Measurements from ENCODE around the gene OTOP3.
"Not testable (repeated sequence)": the region's sequence is repeated elsewhere in the genome, so short reads cannot be mapped to it uniquely, and the experiment has no call there.

OTOP3 gene, protein sequence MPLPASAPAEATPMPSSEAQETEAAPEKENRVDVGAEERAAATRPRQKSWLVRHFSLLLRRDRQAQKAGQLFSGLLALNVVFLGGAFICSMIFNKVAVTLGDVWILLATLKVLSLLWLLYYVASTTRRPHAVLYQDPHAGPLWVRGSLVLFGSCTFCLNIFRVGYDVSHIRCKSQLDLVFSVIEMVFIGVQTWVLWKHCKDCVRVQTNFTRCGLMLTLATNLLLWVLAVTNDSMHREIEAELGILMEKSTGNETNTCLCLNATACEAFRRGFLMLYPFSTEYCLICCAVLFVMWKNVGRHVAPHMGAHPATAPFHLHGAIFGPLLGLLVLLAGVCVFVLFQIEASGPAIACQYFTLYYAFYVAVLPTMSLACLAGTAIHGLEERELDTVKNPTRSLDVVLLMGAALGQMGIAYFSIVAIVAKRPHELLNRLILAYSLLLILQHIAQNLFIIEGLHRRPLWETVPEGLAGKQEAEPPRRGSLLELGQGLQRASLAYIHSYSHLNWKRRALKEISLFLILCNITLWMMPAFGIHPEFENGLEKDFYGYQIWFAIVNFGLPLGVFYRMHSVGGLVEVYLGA

DNA sequence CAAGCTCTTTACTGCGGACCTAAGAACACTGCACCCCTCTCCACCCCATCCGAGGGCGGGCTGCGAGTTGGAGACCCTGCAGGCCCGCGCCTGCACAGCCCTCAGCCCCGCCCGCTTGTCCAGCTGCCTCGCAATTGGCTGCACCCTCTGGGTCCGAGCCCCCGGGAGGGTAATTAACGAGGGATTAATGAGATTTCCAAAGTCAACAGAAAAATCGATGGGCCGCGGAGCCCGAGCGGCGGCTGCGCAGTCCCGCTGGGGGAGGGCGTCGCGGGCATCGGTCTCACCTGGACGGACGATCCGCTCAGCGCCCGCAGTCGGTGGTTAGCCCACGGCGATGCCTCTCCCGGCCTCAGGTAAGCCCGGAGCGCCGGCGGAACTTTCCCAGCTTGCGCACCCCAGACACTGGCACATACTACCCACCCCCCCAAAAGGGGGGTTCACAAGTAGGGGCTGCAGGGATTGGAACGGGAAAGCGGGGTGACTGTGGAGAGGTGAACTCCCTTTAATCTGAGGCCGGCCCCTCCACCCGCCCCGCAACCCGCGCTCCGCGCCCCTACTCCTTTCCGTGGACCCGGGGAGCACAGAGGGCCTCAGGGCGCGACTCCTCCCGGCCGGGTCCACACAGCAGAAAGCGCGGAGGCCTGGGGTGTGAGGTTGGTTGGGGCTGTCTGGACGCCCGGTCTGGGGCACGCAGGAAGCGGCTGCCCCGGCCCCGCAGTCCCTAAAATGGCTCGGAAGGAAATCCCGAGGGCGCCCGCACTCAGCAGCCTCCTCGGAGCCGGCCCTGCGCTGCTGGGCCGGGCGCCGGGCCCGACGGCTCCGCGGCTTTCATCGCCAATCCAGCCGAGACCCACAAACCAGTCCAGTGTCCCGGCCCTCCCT is at the start of gene OTOP3:
OTOP3 (plus strand) TSS at position 314 of the 885 bp plus-strand sequence; CDS start at position 338, 24 bp downstream.
- DNase-seq = no peak

DNA sequence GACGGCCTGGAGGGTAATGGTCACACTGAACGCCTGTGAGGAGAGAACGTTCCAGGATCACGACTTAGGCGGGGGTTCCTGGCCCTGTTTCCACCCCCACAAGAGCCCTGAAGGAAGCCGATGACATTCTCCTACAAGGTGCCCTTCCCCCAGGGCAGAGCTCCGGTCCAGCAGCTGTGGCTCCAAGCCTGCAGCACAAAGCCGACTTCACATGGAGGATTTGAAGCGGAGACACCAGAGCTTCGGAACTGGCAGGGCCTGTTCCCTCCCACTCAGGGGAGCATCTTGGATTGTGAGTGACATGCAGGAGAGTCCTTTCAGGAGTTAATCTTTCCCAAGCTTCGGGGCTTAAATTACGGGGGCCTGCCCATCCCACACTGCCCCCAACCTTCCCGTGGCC is 47.2 kb upstream of the OTOP3 start:
- no peak for DNase-seq

DNA sequence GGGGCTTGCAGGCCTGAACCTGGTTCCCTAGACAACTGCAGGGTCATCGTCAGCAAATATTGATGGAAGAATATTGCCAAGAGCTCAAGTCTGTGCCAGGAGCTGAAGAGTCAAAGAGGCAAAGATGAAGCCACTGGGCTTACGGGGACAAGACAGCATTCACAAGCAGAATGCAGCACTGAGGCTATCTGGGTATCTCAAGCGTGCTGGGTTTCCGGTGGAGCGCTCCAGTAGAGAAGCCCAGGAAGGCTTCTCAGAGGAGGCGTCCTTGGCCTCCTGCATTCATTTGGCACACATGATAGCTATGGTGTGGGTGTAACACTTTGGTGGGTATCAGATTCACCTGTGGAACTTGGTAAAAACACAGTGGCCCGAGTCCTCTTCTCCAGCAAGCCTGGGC is 45.1 kb upstream of the OTOP3 start:
- no peak for DNase-seq

GRCh38 chr17:74892013-74892841 is 43.5 kb upstream of the OTOP3 start:
- no peak for DNase-seq

- no peak for DNase-seq
Observed at GRCh38 chr17:74892974-74893911, 42.5 kb upstream of the OTOP3 start, which contains the start of gene FADS6. Gene FADS6 (minus strand): TSS chr17:74893633. CDS start chr17:74893595, 38 bp downstream.

- no peak for DNase-seq
Observed at GRCh38 chr17:74893936-74894671, 41.6 kb upstream of the OTOP3 start.

- DNase-seq = no peak
Observed at GRCh38 chr17:74898376-74898946, 37.2 kb upstream of the OTOP3 start.

DNA sequence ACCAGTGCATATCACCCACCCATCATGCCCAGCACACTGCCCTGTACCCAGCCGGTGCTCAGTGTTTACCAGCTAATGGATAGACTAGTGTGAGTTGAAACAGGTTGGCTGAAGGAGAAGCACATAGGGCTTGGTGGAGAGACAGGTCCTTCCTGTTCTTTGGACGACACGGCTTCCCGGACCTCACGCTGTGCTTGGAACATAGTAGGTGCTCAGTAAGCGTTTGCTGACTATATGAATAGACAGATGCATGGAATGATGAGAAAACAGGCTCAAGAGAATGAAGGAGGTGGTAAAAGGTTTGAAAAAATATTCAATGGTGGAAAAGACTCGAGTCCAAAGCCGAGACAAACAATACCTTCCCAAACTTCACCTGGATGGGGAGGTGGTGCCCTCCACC is 35.5 kb upstream of the OTOP3 start:
- DNase-seq = no peak

DNA sequence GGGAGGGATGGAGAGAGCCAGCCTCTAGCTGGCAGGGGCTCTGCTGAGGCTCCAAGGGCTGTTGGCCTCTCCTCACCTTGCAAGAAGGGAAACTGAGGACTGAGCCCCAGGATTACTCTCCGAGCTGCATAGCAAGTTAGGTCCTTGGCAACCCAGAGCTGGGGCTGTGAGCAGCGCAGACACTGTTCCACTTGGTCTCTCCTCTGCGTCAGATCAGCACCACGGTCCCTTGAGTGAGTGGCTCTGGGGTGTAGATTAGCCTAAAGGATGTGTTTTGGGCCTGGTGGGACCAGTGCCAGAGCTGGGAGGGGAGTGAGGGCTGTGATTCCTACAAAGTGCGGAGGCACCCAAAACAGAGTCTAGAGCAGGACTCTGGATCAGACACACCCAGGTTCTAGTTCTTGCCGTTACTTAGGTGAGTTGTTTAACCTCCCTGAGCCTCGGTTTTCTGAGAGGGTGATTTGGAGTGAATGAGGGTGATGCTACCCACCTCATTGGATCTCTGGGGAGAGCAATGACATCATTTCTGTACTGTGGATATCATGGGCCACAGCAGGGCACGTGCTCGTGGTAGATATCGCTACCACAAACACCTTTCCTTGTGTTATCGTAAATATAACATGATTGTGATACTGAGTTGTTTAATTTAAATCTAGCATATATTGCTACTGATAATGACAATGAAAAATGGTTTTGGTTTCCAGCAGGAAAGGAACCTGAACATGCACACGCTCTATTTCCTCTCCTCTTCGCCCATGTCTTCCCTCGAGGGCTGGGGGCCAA is 34.2 kb upstream of the OTOP3 start:
- DNase-seq = no peak

DNA sequence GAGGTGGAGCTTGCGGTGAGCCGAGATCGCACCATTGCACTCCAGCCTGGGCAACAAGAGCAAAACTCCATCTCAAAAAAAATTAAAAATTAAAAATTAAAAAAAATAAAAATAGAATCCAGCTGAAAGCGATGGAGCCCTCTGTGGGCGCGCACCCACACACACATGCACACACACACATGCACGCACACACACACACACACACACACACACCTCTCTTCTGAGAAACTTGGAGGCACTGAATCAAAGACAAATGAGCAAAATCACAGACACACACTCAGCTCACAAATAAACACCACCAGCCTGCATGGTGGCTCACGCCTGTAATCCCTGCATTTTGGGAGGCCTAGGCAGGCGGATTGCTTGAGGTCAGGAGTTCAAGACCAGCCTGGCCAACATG is 32.7 kb upstream of the OTOP3 start:
- no peak for DNase-seq

DNA sequence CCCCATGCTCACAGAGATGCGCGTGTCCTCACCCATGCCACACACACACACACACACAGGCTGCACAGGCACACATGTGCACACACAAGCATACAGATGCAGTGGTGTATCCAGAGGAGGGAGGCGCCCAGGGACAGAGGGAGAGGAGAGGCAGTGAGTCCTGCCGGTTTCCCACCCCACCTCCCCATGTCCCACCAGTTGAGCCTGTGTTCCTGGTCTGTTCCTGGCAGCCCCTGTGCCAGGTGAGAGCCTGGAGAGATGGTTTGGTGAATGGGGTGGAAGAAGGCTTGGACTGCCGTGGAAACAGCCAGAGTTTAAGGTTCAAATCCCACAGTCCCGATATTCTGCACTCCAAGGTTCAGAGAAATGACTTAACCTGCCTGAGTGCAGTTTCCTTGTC is 32.0 kb upstream of the OTOP3 start:
- DNase-seq = no peak

DNA sequence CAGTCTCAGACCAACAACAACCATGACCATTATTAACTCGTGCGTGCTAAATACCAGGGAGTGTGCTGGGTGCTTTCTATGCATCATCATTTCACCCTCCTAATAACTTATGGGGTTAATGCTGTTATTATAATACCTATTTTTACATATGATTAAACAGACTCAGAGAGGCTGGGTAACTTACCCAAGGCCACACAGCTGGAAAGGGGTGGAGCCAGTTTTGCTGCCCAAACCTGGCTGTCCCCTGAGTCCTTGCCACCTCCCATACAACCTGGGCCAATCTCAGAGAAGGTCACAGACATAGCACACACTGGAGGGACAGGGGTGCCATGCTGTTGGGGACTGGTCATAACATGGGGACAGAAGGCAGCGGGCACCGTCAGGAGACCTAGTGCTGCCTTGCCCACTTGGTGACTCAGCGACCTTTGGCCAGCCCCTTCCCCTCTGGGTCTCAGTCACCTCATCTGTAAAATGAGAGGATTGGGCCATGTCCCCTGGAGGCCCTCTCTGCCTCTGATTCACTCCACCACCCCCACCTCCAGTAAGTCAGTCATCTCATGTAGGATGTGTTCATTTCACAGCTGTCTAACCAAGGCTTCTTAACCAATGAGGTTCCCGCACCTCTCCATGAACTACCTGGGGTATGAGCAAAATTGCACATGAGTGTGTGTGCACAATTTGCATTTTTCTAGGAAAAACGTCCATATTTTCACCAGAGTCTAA is 30.9 kb upstream of the OTOP3 start:
- DNase-seq = no peak

- DNase-seq = not testable (repeated sequence)
Observed at GRCh38 chr17:74906214-74906793, 29.4 kb upstream of the OTOP3 start.

- no peak for DNase-seq
Observed at GRCh38 chr17:74907012-74907411, 28.7 kb upstream of the OTOP3 start.

GRCh38 chr17:74909097-74909496 is 26.6 kb upstream of the OTOP3 start:
- not testable (repeated sequence) for DNase-seq

DNA sequence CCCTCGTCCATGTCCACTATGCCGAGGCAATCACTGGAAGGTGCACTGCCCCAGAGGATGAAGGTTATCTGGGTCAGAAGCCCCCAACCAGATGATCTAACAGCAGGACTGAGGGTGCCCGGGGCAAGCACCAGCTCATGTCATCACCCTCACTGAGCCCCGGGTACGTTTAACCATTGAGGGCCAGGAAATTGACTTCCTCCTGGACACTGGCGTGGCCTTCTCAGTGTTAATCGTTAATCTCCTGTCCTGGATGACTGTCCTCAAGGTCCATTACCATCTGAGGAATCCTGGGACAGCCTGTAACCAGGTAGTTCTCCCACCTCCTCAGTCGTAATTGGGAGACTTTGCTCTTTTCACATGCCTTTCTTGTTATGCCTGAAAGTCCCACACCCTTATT is 24.3 kb upstream of the OTOP3 start:
- DNase-seq = not testable (repeated sequence)

GRCh38 chr17:74916136-74916850 is 19.4 kb upstream of the OTOP3 start:
- no peak for DNase-seq

- no peak for DNase-seq
Observed at GRCh38 chr17:74916851-74917199, 18.9 kb upstream of the OTOP3 start.
